Heart right ventricle (tissue), 16 donors: Measurements from ENCODE around the gene PRSS48. TPM values are rescaled to one million over a fixed set of nuclear protein-coding genes. Genes with fewer than 3 reads are reported as not detected.

Source experiments
- ATAC-seq, 8 donors: fragments of 200-7000 bp; cut with Tn5 transposase; one replicate each; pipeline ENCODE4 v1.9.1; 2020; ENCODE audit warnings: mild to moderate bottlenecking in 8 of 8, moderate library complexity in 8 of 8, moderate number of reproducible peaks in 1 of 8
- DNase-seq, 2 donors: peaks; one replicate each; pipeline ENCODE4 v3.0.0-alpha.2; 2020
- H3K27ac ChIP-seq, 10 donors: fragments of 200-600 bp; sonication (generic) in 2 of 10; one replicate each; pipeline versions ENCODE4 v1.5.0 to v1.8.0; 2020 to 2022; ENCODE audit warnings: mild to moderate bottlenecking in 3 of 10
- H3K27me3 ChIP-seq, 7 donors: fragments of 200-600 bp; one replicate each; pipeline ENCODE4 v1.8.0; 2021 to 2022; ENCODE audit warnings: mild to moderate bottlenecking in 2 of 7
- H3K36me3 ChIP-seq, 9 donors: fragments of 200-600 bp; sonication (generic) in 1 of 9; one replicate each; pipeline versions ENCODE4 v1.5.0 to v1.8.0; 2020 to 2022; ENCODE audit warnings: mild to moderate bottlenecking in 2 of 9
- H3K4me1 ChIP-seq, 9 donors: fragments of 200-600 bp; sonication (generic) in 1 of 9; one replicate each; pipeline versions ENCODE4 v1.5.0 to v1.8.0; 2020 to 2022; ENCODE audit warnings: mild to moderate bottlenecking in 4 of 9
- H3K4me3 ChIP-seq, 10 donors: fragments of 200-600 bp; sonication (generic) in 2 of 10; one replicate each; pipeline versions ENCODE4 v1.5.0 to v1.8.0; 2020 to 2022; ENCODE audit warnings: mild to moderate bottlenecking in 7 of 10, moderate library complexity in 2 of 10
- H3K9me3 ChIP-seq, 11 donors: fragments of 200-600 bp in 10 of 11; sonication (generic) in 2 of 11; one replicate each; pipeline versions ENCODE4 v1.5.0 to v1.8.0; 2013 to 2022; ENCODE audit warnings: mild to moderate bottlenecking in 2 of 11, control low read depth in 1 of 11, moderate library complexity in 1 of 11
- CTCF ChIP-seq, 9 donors: fragments of 200-600 bp; sonication (generic) in 2 of 9; IDR thresholded peaks; one replicate each; pipeline versions ENCODE4 v1.5.0 to v1.8.0; 2021 to 2022; ENCODE audit warnings: antibody characterized with exemption in 9 of 9, mild to moderate bottlenecking in 5 of 9, moderate library complexity in 1 of 9
- WGBS, 2 donors: extraction: QIAGEN DNeasy Blood & Tissue Kit; methylation state at CpG; one replicate each; pipeline ENCODE4 v1.1.7; 2013; ENCODE audit warnings: inconsistent platforms in 1 of 2; 5-methylcytosine and 5-hydroxymethylcytosine counted together
- intact Hi-C, 10 donors: fragments of 100-400 bp; cut with DNase I; formaldehyde crosslinking; loops; one replicate each; pipeline versions ENCODE4 v1.11.1 to v1.14.2; 2022
- polyA plus RNA-seq, 2 donors: library from polyadenylated mRNA; stranded (reverse); fragments of 200-250 nt; gene quantifications; one replicate each; pipeline ENCODE4 v1.2.3, GENCODE V29; 2013
- total RNA-seq, 10 donors: library from RNA; stranded (reverse); fragmentation: NEBNext Ultra II Directional in 3 of 10; extraction: Animal tissue kit (Norgen Biotek cat#: 25700) in 3 of 10; gene quantifications; one replicate each; pipeline versions ENCODE4 v1.2.1 to v1.2.4, GENCODE V29; 2021 to 2023
- donor health status: Arrhythmogenic right ventricular cardiomyopathy.
- donor health status: ischemic (EF 13 %, LVEDD 7.1; RV severe dilation, severe dysfunction).
- donor health status: healthy with polysubstance abuse.
- donor health status: DM: no; HTN: yes; CAD: no.
- donor health status: DM: no; HTN: no; CAD: no.
- donor health status: ischemic (EF 25% LVEDD 6.9; RV normal size, moderate dysfunction).
- donor health status: ischemic (EF 25% LVEDD 5.7; RV mildly dilated, moderate dysfunction).
- donor health status: healthy.
- donor health status: DM: yes; HTN: yes; CAD: no.
- donor health status: Ischemic cardiomyopathy.
- donor health status: ischemic (EF 35%, LVEDD 5.7; RV mildly dilated, moderate dysfunction).
- donor health status: nonischemic (EF 11% LVEDD 7.7; RV severe dilation, severe dysfunction).
- donor health status: DM: yes; HTN: yes; CAD: no.
- donor health status: PGD.
- donor health status: ischemic (EF 29% LVEDD 5.4; RV normal size, mild dysfunction).
- donor health status: nonischemic (EF 23%, LVEDD 6.1; RV moderate dilation, normal function).

The PRSS48 gene
- total and polyA plus RNA-seq, 12 donors, result not detected

DNA sequence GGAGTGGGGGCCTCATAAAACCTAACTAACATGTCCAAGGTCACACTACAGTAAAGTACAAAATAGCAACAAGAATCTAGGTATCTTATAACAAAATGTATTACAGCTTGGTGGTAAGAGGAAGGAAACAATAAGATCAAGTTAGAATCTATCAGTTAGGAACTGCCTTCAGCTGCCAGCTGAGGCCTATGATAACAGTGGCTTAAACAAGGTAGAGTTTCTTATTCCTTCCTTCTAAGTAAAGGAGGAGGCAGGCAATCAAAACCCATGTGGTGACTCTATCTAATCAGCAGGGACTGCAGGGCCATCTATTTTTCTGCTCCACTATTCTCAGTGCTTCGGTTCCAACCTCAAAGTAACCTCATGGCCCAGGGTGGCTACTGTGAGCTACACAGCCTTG is 37.5 kb downstream of the PRSS48 start:
- ATAC-seq (peak in 4 of 8 donors; percentile 15 to 39 (median 30)), DNase-seq (no peak)
- peak overlapping the region; percentile 70 to 92 (median 84) for H3K27ac ChIP-seq
- H3K4me1 ChIP-seq, result peaks cover 7 to 72% (median 53%) of the 10 kb centered on the region in 9 donors
- WGBS, 2 donors, result 65 to 67% methylated on average over 1 of the region's 1 CpG
- no peak for TF ChIP-seq CTCF (IDR thresholded peaks at IDR 0.05)
- no peaks in the 10 kb centered on the region for H3K27me3 ChIP-seq
- H3K9me3 ChIP-seq, result no peaks in the 10 kb centered on the region
- peaks cover 0 to 4% (median 0%) of the 10 kb centered on the region in 9 donors for H3K36me3 ChIP-seq
- intact Hi-C loops, result no loop called here
- no peak overlapping the region for H3K4me3 ChIP-seq

GRCh38 chr4:151315212-151315886 is 38.4 kb downstream of the PRSS48 start:
- peak; percentile 70 to 90 (median 86) for ATAC-seq
- H3K4me1 ChIP-seq, result peaks cover 7 to 78% (median 58%) of the 10 kb centered on the region in 9 donors
- no peak for DNase-seq
- H3K9me3 ChIP-seq, result no peaks in the 10 kb centered on the region
- intact Hi-C loops, result no loop called here
- no peaks in the 10 kb centered on the region for H3K36me3 ChIP-seq
- peak overlapping the region; percentile 70 to 92 (median 84) for H3K27ac ChIP-seq
- no peak for TF ChIP-seq CTCF (IDR thresholded peaks at IDR 0.05)
- 41 to 45% methylated on average over 2 of the region's 2 CpGs for WGBS, 2 donors
- H3K27me3 ChIP-seq, result no peaks in the 10 kb centered on the region
- H3K4me3 ChIP-seq, result no peak overlapping the region

DNA sequence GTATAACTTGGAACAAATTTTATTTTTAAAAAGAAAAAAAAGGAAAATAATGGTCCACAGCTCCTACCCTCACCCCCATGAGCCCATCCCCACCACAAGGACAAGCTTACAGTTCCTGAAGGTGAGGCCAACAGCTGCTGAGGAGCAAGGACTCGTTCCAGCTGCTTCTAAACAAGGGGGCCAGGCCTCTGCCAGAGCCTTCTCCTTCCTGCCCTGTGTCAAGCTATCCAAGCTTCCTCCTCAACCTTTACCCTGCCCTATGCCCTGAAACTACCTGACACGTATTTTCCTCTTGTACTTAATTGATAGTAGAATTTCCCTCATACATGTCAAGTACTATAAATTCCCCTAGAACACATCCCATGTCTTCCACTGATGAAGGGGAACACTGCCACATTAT is 39.7 kb downstream of the PRSS48 start:
- 28 to 29% methylated on average over 2 of the region's 2 CpGs for whole genome bisulfite sequencing, 2 donors
- intact Hi-C loops, result no loop called here
- no peak overlapping the region for H3K4me3 ChIP-seq
- no peak for TF ChIP-seq CTCF (IDR thresholded peaks at IDR 0.05)
- no peaks in the 10 kb centered on the region for H3K9me3 ChIP-seq
- peaks cover 7 to 84% (median 61%) of the 10 kb centered on the region in 9 donors for H3K4me1 ChIP-seq
- peak in 6 of 8 donors; percentile 14 to 56 (median 20) for ATAC-seq
- H3K27me3 ChIP-seq, result no peaks in the 10 kb centered on the region
- peak overlapping the region in 8 of 10 donors; percentile 39 to 92 (median 87) for H3K27ac ChIP-seq
- no peak for DNase-seq
- H3K36me3 ChIP-seq, result no peaks in the 10 kb centered on the region

- TF ChIP-seq CTCF (IDR thresholded peaks at IDR 0.05), result no peak
- Histone ChIP-seq H3K4me1 (peaks cover 11 to 84% (median 64%) of the 10 kb centered on the region in 9 donors), H3K27me3 (peaks cover 0 to under 1% (median 0%) of the 10 kb centered on the region in 7 donors), H3K4me3 (no peak overlapping the region), H3K36me3 (no peaks in the 10 kb centered on the region), H3K9me3 (no peaks in the 10 kb centered on the region), H3K27ac (peak overlapping the region in 3 of 10 donors; percentile 12 to 88 (median 82))
- no peak for ATAC-seq
- 71 to 76% methylated on average over 1 of the region's 1 CpG for WGBS, 2 donors
- intact Hi-C loops, result no loop called here
- DNase-seq, result no peak
Measured at GRCh38 chr4:151318307-151319006, 41.5 kb downstream of the PRSS48 start.
